ENCODE measurements around the gene C12orf75. TPM values are rescaled to one million over a fixed set of nuclear protein-coding genes. Genes with fewer than 3 reads are reported as not detected.

C12orf75 gene
- total and polyA plus RNA-seq, 10 of the 15 experiments (the other 5 are each of a cell fraction or from before 2014, with no cell fraction given): 40.7 to 411 (median 159) TPM

GRCh38 chr12:105420659-105421240 is 90.3 kb downstream of the C12orf75 start (continued):
- TF ChIP-seq BCL3 (IDR thresholded peaks at IDR 0.05; ENCODE audit: borderline replicate concordance, insufficient read depth, low read depth, low read length, poor library complexity, severe bottlenecking) (no peak), MLLT1 (IDR thresholded peaks at IDR 0.05) (no peak), REST (IDR thresholded peaks at IDR 0.05; ENCODE audit: low read depth, low read length) (no peak), RELA (IDR thresholded peaks at IDR 0.05; ENCODE audit: borderline replicate concordance, partially characterized antibody) (no peak), POLR2AphosphoS5 (IDR thresholded peaks at IDR 0.05; ENCODE audit: low read length) (no peak), USF2 (IDR thresholded peaks at IDR 0.05; ENCODE audit: borderline replicate concordance, low read depth, low read length) (no peak), YY1 (IDR thresholded peaks at IDR 0.05; ENCODE audit: low read depth, low read length) (no peak), ZBED1 (IDR thresholded peaks at IDR 0.05; ENCODE audit: borderline replicate concordance) (no peak), ELK1 (IDR thresholded peaks at IDR 0.05; ENCODE audit: low read depth, low read length) (no peak), E2F8 (IDR thresholded peaks at IDR 0.05; ENCODE audit: low read depth, partially characterized antibody) (no peak), GABPA (IDR thresholded peaks at IDR 0.05; ENCODE audit: low read depth) (no peak), TARDBP (IDR thresholded peaks at IDR 0.05; ENCODE audit: borderline replicate concordance) (no peak), ZSCAN29 (IDR thresholded peaks at IDR 0.05) (no peak)
